ENCODE data around the gene RBMS2. TPM values are rescaled to one million over a fixed set of nuclear protein-coding genes. Genes with fewer than 3 reads are reported as not detected.
A peak's percentile ranks its signal among the peaks of the same experiment; 100 is the strongest.

The RBMS2 gene
- total RNA-seq, 1 donor = 1.5 TPM

GRCh38 chr12:56626701-56627100, 105.1 kb downstream of the RBMS2 start:
- no peak overlapping the region for H3K4me3 ChIP-seq (ENCODE audit: low read length)
- H3K27me3 ChIP-seq (ENCODE audit: insufficient read depth, low read length) = no peaks in the 10 kb centered on the region
- peaks cover 59% of the 10 kb centered on the region for H3K4me1 ChIP-seq (ENCODE audit: insufficient read depth, low read length)
- no peaks in the 10 kb centered on the region for H3K9me3 ChIP-seq (ENCODE audit: low read depth, low read length)

DNA sequence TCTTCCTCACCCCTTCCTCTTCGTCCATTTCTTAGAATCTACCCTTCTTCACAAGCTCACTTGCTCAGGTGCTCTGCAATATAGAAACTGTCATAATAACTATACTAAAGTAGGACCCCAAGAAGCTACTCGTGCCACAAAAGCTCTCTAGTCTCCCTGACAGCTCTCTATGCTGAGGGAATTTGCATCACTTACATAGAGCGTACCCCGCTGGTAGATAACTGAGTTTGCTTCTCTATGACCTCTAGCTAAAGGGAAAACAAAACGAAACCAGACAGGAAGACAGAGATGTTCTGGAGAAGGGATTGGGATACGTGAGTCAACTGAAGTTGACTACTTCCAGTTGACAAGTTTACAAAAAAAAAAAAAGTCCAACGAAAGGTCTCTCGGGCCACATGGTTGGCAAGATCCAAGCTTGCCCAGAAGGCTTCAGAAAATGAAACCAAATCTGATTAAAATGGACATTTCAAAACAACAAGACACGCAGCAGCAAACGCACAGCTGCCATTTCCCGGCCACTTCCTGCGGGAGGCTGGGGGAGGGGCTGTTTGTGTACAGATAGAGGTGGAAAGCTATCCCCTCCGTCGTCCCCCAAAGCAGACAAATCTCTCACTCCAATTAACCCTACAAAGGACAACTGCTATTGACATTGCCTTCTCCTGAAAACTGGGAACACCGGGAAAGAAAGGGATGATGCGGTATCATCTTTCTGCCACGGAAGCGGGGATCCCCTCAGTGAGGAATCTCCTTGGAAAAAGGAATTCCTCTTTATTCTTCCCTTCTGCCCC, 107.2 kb downstream of the RBMS2 start:
- Histone ChIP-seq H3K27me3 (ENCODE audit: insufficient read depth, low read length) (no peaks in the 10 kb centered on the region), H3K4me1 (ENCODE audit: insufficient read depth, low read length) (peaks cover 67% of the 10 kb centered on the region), H3K4me3 (ENCODE audit: low read length) (peak overlapping the region; percentile 100), H3K9me3 (ENCODE audit: low read depth, low read length) (no peaks in the 10 kb centered on the region)

DNA sequence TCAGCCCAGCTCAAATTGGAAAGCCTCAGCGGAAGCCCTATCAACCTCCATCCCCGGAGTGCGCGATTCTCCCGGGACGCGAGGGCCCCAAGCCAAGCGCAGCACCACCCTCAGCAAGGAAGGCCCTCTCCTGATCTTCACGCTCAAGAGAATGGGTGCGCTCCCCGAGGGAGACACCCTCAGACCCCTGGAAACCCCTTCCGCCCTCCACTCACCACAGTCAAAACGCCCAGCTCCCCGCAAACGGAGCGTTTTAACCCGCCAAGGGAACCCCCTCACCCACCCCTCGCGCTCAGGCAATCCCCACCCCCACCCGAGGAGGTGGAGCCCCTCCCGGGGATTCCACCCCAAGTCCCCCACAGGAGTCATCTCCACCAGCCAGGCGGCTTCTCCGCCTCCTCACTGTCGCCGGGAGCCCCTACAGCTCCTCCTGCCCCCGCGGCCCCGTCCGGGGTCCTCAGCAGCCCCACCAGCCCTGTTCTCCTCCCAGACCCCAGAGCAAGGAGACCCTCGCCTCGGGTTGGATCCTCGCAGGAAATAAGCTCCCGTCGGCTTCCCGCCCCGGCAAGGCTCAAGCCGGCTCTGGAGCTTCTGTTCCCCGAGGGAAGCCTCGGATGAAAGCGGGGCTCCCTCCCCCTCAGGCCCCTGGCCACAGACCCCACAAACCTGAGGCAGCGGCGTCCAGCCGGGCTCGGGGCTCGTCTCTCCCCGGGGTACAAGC, 108.0 kb downstream of the RBMS2 start:
- no peaks in the 10 kb centered on the region for H3K27me3 ChIP-seq (ENCODE audit: insufficient read depth, low read length)
- peaks cover 74% of the 10 kb centered on the region for H3K4me1 ChIP-seq (ENCODE audit: insufficient read depth, low read length)
- H3K4me3 ChIP-seq (ENCODE audit: low read length) = peak overlapping the region; percentile 100
- no peaks in the 10 kb centered on the region for H3K9me3 ChIP-seq (ENCODE audit: low read depth, low read length)

DNA sequence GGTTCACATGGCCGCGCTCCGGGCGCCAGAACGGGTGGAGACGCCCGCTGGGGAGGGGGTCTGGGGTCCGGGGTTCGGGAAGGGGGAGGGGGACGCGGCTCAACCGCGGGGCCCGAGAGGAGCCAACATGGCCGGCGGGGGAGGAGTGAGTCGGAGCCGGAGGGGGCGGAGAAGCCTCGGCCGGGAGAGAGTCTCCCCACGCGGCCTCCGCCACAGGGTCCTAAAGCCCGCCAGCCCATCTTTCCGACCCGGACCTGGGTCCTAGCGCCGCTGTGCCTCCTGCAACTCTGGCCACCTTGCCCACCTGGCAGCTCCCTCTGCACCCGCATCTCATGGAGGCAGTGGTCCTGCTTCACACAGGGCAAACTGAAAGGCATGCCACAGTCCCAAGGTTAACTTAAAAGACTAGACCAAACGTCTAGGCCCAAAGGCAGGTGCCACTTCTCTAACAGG, 108.6 kb downstream of the RBMS2 start, which contains the start of gene BAZ2A:
Gene BAZ2A, minus strand, starts transcription at position 147 of the 453 bp plus-strand sequence. CDS start 12,796 bp downstream, outside the sequence.
- H3K4me1 ChIP-seq (ENCODE audit: insufficient read depth, low read length) = peaks cover 74% of the 10 kb centered on the region
- H3K4me3 ChIP-seq (ENCODE audit: low read length) = peak within 1 kb of the TSS; percentile 100
- H3K9me3 ChIP-seq (ENCODE audit: low read depth, low read length) = no peaks in the 10 kb centered on the region
- H3K27me3 ChIP-seq (ENCODE audit: insufficient read depth, low read length) = no peaks in the 10 kb centered on the region

- H3K27me3 ChIP-seq (ENCODE audit: insufficient read depth, low read length) = no peaks in the 10 kb centered on the region
- no peaks in the 10 kb centered on the region for H3K9me3 ChIP-seq (ENCODE audit: low read depth, low read length)
- no peak overlapping the region for H3K4me3 ChIP-seq (ENCODE audit: low read length)
- peaks cover 82% of the 10 kb centered on the region for H3K4me1 ChIP-seq (ENCODE audit: insufficient read depth, low read length)
Observed at GRCh38 chr12:56631790-56632700, 110.4 kb downstream of the RBMS2 start.

DNA sequence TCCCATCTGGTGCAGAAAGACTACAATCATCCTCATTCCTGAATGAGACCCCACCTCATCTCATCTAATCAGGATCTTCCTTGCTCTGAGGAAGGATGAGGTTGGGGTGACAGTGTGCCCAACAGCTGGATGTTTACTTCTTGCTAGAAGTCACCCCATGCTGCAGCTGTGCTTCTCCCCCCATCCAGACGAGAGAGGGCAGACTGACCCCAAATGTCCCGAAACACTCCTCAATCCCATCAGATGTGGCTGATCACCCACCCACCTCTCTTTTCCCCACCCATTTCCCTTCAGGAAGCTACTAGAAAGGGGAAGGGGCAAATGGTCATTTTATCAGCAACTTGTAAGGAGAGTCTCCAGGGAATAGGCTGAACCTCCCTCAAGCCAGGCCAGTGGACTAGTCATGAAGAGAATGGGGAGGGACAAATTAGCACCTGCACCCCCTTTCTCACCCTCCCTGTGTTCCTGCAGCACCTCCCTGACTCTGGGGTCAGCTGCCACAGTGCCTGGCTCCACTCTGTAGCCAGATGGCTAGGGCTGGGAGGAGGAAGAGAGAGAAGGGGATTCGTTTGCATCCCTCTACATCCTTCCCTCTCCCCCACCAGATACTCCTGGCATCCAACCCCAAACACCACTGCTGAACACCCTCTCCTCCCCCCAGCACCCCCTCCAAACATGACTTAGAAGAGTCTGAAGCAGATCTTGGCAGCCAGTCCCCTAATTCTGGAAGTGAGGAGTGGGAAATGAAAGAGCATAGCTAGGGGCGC, 111.3 kb downstream of the RBMS2 start:
- H3K9me3 ChIP-seq (ENCODE audit: low read depth, low read length) = no peaks in the 10 kb centered on the region
- H3K27me3 ChIP-seq (ENCODE audit: insufficient read depth, low read length) = no peaks in the 10 kb centered on the region
- H3K4me3 ChIP-seq (ENCODE audit: low read length) = no peak overlapping the region
- H3K4me1 ChIP-seq (ENCODE audit: insufficient read depth, low read length) = peaks cover 82% of the 10 kb centered on the region

DNA sequence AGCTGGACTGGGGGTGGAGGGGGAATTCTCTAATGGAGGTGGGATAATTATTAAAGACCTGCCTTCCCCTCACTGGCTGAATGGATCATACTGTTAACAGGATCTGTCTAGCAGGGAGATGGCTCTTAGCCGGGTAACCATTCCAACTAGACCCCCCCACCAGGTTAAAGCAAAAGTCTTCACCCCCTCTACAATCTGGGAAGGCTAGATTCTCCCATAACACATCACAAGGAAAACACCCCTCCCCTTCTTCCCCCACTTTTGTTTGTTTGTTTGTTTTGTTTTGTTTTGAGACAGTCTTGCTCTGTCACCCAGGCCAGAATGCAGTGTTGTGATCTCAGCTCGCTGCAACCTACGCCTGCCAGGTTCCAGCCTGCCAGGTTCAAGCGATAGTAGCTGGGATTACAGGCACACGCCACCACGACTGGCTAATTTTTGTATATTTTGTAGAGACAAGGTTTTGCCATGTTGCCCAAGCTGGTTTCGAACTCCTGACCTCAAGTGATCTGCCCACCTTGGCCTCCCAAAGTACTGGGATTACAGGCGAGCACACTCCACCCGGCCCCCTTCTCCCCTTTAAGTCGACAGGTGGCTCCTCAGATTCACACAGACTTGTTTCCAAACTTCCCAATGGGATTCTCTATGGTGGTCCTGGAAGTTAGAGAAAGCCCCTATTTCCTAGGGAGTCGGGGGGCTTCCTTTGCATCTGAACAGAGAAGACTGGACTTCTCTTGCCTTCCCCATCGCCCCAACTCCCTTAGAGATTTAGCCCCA, 112.0 kb downstream of the RBMS2 start:
- Histone ChIP-seq H3K9me3 (ENCODE audit: low read depth, low read length) (no peaks in the 10 kb centered on the region), H3K27me3 (ENCODE audit: insufficient read depth, low read length) (no peaks in the 10 kb centered on the region), H3K4me1 (ENCODE audit: insufficient read depth, low read length) (peaks cover 78% of the 10 kb centered on the region), H3K4me3 (ENCODE audit: low read length) (peak overlapping the region; percentile 65)

DNA sequence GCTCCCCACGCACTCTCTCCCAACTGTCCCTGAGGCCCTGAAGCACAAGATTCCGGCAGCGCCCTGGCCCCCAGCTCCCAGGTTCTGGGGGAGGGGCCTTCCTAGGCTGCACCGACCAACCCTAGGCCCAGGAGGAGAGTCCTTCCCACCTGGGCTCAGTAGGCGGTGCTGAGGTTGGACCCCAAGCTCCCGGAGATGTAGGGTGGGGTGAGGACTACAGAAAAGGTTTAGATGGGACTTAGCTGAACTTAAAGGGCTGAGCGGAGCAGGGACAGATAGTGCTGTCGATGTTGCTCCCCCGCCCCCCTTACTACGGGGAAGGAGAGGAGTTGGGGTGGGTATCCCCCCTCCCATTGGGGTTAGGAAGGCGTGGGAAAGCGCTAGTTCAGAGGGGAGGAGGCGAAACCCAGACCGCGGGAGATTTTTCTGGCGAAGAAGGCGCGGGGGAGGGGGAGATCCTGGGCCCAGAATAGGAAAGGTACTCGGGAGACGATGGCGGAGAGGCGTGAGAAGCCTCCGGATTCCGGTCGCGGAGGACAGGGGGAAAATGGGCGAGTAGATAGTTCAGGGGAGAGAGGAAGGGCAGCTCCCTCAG, 112.7 kb downstream of the RBMS2 start:
- Histone ChIP-seq H3K4me3 (ENCODE audit: low read length) (peak overlapping the region; percentile 65), H3K4me1 (ENCODE audit: insufficient read depth, low read length) (peaks cover 77% of the 10 kb centered on the region), H3K9me3 (ENCODE audit: low read depth, low read length) (no peaks in the 10 kb centered on the region), H3K27me3 (ENCODE audit: insufficient read depth, low read length) (no peaks in the 10 kb centered on the region)

- Histone ChIP-seq H3K27me3 (ENCODE audit: insufficient read depth, low read length) (no peaks in the 10 kb centered on the region), H3K9me3 (ENCODE audit: low read depth, low read length) (no peaks in the 10 kb centered on the region), H3K4me1 (ENCODE audit: insufficient read depth, low read length) (peaks cover 77% of the 10 kb centered on the region), H3K4me3 (ENCODE audit: low read length) (peak overlapping the region; percentile 65)
Observed at GRCh38 chr12:56634837-56635791, 113.5 kb downstream of the RBMS2 start.

GRCh38 chr12:56635806-56636674, 114.4 kb downstream of the RBMS2 start:
- no peaks in the 10 kb centered on the region for H3K27me3 ChIP-seq (ENCODE audit: insufficient read depth, low read length)
- H3K4me1 ChIP-seq (ENCODE audit: insufficient read depth, low read length) = peaks cover 68% of the 10 kb centered on the region
- peak overlapping the region; percentile 65 for H3K4me3 ChIP-seq (ENCODE audit: low read length)
- no peaks in the 10 kb centered on the region for H3K9me3 ChIP-seq (ENCODE audit: low read depth, low read length)

GRCh38 chr12:56636675-56637540, 115.3 kb downstream of the RBMS2 start:
- peak overlapping the region; percentile 65 for H3K4me3 ChIP-seq (ENCODE audit: low read length)
- no peaks in the 10 kb centered on the region for H3K27me3 ChIP-seq (ENCODE audit: insufficient read depth, low read length)
- H3K9me3 ChIP-seq (ENCODE audit: low read depth, low read length) = no peaks in the 10 kb centered on the region
- H3K4me1 ChIP-seq (ENCODE audit: insufficient read depth, low read length) = peaks cover 63% of the 10 kb centered on the region
